CMK (cell line): Measurements from ENCODE around the gene MYH9.
"Not testable (repeated sequence)": the region's sequence is repeated elsewhere in the genome, so short reads cannot be mapped to it uniquely, and the experiment has no call there.

Experiments used
- DNase-seq: peaks from one replicate; pipeline ENCODE4 v3.0.0-alpha.2; 2010; ENCODE audit warnings: low read depth

Gene MYH9

DNA sequence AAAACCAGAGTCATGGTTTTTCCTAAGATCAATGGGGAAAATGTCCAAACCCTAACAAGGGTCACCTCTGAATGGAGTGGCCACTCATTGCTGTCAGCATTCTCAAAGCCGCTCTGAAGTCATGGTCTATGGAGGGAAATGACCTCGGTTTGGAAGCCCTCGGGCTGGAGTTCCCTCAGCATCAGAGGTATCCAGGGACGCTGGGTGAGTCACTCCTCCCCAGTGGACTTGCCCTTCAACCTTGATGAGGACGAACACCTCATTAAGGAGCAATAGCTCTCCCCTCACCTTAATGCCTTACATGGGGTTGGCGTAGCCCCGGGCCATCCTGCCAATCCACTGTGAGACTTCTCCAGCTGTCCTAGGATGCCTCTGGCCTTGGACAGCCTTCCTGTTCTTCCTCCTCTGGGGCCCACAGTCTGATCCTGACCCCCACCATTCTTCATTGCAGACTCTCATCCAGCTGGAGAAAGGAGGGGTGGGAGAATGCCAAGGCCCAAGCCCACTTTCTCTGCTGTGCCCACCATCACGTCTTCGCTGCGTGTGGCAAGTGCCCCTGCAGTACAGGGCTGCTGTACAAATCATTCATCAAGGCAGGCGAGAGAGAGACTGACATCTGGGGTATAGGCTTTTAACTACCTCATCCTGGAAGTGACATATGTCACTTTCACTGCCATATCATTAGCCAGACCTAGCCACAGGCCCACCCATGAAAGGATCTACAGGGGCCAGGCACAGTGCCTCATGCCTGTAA, 25.4 kb upstream of the MYH9 start:
- DNase-seq = no peak

DNA sequence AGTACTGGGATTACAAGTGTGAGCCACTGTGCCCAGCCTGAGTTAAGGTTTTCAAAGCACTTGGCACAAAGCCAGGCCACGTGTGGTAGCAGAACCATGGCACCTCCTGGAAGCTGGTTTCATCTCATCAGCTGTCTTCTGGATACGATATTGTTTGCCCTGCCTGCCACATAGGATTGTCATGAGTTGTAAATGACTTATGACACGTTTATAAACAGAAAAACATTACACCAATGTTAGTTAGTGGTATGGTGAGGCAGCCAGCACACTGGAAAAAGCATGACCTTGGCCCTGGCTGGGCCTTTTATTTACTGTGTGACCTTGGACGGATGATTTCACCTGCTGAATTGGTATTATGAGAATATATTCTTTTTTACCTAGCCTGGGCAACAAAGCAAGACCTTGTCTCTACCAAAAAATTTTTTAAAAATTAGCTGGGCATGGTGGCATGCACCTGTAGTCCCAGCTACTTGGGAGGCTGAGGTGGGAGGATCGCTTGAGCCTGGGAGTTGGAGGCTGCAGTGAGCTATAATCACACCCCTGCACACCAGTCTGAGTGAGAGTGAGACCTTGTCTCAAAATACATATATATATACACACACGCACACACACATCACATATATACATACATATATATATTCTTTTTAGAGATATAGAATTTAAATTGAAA, 24.0 kb upstream of the MYH9 start:
- no peak for DNase-seq

DNA sequence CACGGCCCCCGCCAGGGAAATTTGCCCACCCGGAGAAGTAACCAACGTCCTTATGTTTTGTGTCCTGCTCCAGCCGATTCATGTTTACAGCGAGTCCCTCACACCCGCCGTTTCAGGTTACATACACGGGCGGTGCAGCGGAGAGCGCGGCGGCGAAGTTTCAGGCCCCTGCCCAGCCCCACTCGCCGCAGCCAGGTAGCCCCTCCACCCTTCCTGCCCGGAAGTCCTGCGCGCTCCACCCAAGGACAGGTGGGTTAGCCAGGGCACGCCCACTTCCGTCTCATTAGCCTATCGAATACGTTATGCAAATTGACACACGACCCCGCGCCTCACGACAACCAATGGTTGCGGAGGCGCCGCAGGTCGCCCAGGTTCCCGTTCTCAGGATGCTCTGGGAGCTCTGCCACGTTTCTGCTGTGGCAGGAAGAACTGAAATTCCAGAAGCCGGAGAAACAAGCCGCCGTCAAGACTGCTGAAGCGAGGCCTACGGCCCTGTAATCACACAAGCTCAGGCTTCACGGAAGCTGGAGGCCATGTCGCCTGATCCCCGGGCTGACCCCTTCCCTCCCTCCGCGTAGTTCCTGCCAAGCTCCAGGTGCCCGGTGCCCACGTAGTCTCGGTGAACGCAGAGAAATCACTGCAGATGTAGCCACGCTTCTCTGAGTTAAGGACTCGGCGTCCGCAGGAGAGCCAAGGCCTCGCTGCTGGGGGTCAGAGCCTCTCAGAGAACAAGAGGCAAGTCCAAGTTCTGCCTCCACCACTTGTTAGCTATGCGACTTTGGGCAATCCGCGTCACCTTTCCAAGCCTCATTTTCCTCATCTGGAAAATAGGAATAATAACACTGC, 22.4 kb upstream of the MYH9 start:
- DNase-seq = no peak

DNA sequence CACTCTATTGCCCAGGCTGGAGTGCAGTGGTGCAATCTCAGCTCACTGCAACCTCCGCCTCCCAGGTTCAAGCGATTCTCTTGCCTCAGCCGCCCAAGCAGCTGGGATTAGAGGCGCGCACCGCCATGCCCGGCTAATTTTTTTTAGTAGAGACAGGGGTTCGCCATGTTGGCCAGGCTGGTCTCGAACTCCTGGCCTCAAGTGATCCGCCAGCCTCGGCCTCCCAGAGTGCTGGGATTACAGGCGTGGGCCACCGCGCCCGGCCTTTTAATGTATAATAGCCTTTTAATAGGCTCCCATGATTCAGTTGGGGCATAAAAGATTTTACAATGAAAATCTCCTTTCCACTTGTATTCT, 21.8 kb upstream of the MYH9 start:
- not testable (repeated sequence) for DNase-seq

DNA sequence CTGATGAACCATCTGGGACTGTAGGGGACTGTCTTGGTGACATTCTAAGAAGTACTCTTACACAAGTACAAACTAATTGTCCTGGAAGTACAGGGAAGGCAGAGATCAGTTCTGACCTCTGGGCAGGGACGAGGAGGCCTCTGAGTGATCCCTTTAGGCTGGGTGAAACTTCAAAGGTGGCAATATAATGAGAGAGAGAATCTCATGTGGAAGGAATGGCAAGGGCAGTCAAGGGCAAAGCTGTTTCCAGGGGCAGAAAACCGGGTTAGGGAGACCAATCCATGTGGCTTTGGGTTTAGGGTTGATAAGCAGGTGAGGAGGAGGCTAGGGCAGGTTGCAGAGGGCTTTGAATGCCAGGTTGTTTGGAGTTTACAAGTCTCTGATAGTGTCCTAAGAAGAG, 21.3 kb upstream of the MYH9 start:
- no peak for DNase-seq

DNA sequence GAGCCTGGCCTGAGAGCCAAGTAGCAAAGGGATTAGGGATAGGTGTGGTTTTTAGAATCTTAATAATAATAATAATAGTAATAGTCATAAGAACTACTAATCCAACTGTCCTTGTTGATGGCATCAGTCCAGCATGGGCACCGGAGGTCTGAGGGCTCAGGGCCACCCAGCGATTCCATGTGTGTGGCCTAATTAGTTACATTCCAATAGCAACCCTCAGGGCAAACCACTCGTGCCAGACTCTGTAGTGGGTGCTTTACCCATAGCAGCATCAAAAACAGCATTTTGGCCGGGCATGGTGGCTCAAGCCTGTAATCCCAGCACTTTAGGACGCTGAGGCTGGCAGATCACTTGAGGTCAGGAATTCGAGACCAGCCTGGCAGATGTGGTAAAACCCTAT, 19.0 kb upstream of the MYH9 start:
- no peak for DNase-seq

DNA sequence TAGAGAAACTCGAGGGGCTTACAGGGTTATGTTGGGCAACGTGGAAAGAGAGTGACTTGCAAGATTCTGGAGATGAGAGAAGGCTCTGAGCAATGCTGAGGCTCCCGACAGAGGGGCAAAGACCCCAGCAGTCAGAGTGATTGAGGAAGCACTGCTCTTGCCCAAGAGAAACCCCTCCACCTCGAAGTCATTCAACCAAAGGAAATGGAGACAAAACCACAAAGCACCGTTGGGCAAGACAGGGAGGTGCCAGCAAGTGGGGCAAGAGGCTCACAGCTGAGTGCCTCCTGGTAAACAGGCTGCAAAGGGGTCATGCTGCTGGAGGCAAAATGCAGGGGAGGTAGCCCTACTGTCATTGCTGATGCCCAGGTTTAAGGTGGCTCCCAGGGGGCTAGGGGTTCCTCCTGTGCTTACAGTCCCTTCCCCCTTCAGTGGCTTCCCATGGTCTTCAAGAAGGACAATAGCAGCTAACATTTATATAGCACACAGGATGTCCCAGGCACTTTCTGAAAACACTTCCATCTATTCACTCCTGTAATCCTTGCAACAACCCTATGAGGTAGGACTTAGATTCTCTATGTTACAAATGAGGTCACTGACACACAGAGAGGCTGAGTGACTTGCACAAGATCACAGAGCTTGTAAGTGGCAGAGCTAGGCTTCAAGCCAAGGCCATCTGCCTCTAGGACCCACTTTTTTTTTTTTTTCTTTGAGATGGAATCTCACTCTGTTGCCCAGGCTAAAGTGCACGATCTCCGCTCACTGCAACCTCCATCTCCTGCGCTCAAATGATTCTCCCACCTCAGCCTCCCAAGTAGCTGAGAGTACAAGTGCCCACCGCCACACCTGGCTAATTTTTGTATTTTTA, 18.1 kb upstream of the MYH9 start:
- no peak for DNase-seq

DNA sequence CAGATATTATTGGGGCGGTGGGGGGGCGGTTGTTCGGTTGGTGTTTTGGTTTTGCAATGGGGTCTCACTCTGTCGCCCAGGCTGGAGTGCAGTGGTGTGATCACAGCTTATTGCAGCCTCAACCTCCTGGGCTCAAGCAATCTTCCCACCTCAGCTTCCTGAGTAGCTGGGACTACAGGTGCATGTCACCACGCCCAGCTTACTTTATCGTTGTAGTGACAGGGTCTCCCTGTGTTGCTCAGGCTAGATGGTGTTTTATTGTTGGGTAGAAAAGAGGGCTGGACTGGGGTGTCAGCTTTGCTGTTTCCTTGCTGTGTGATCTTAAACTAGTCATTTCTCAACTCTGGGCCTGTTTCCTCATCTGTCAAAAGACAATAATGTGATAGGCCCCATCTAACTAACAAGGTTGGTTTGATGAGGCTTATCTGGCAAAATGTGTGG, 17.5 kb upstream of the MYH9 start:
- no peak for DNase-seq

DNA sequence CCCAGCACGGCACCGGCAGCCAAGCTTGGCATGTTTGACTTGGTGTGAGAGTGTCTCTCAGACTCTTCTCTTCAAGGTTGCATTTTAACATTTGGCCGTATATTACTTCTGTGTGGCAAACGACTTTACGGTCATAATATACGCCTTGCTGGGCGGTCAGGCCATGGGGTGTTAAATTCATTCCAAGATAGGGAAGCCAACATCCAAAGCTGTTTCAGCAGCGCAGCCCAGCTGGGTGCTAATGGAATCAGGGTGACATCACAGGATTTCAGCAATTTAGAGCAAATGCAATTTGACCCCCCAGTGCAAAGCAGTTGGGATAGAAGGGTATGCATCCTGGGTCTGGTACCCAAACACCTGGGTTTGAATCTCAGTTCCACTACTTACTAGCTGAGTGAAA, 16.7 kb upstream of the MYH9 start:
- DNase-seq = no peak

DNA sequence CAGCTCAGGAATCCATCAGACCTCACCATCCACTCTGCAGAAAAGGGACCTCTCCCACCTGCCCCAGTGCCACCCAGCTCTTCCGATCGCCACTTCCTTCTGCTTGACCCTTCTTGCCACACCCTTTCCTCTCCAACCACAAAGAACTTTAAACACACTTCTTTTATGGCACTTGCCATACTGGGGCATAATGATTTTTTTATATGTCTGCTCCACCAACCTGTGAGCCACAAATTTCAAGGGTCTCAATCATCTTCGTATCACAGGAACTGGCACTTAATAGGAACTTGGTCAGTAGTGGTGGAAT, 11.7 kb upstream of the MYH9 start:
- peak; percentile 91 for DNase-seq

DNA sequence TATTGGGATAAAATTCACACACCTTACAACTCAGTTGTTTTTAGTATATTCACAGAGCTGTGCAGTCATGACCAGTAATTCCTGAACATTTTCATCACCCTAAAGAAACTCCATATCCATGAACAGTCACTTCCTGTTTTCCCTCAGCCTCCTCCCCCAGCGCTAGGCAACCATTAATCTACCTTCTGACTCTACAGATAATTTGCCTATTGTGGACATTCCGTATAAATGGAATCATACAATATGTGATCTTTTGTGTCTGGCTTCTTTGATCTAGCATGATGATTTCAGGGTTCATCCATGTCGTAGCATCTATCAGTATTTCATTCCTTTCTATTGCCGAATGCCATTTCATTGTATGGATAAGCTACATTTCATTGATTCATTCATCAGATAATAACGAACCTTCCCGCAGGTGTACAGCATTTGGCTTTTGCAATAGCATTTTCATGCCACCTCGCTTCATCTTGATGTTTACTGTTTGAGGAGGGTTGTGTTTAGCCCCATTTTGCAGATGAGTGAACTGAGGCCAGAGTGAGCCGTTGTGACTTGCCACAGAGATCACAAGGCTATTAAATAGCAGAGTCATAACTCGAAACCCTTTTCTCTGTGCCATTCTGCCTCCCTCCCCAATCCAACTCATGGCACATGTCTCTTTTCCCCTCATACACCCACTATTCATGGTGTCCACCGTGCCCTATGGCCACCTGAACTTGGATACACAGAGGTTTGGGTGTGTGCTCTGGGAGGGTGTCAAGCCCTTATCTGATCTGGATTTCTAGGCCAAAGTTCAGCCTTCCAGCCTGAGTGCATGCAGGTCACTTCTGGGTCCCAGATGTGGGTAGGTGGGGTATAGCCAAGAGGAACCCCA, 11.1 kb upstream of the MYH9 start:
- no peak for DNase-seq

DNA sequence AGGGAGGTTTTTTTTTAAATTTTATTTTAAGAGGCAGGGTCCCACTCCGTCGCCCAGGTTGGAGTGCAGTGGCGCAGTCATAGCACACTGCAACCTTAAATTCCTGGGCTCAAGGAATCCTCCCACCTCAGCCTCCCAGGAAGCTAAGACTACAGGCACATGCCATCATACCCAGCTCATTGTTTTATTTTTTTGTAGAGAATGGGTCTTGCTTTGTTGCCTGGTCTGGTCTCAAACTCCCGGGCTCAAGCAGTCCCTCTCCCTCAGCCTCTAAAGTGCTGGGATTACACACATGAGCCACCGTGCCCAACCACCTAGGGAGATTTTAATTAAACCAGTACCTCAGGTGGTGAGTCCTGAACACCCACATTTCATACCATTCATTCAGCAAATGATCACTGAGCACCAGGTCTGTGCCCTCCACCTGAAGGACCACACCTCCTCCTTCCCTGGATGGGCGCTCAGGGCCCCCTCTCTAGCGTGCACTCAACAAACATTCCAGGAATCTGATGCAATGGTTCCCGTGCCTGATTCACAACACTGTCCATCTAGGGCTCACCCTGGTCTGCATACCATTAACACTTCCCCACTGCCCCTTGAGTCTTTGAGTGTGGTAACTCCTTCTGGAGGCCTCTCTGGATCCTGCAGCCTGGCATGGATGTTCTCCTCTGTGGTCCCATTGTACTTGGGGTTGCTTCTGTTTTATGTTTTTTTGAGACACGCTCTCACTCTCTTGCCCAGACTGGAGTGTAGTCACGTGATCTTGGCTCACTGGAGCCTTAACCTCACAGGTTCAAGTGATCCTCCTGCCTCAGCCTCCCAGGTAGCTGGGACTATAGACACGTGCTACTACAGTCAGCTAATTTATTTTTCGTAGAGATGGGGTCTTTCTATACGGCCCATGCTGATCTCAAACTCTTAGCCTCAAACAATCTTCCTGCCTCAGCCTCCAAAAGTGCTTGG, 9.6 kb upstream of the MYH9 start:
- no peak for DNase-seq

DNA sequence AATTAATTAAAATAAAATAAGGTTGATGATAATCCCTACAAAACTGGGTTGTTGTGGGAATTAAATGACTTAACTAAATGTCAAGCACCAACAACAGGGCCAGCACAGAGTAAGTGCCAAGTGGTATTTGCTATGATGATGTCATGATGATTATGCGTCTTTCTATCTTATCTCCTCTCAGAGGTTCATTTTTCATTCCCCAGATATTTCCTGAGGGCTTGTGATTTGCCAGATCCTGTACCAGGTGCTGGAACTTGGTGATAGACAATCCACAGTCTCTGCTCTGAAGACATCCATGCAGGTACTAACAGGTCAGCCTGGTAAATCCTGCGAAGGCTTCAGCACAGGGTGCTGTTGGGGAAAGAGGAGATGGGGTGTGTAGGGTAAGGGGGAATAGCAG, 8.1 kb upstream of the MYH9 start:
- DNase-seq = no peak

DNA sequence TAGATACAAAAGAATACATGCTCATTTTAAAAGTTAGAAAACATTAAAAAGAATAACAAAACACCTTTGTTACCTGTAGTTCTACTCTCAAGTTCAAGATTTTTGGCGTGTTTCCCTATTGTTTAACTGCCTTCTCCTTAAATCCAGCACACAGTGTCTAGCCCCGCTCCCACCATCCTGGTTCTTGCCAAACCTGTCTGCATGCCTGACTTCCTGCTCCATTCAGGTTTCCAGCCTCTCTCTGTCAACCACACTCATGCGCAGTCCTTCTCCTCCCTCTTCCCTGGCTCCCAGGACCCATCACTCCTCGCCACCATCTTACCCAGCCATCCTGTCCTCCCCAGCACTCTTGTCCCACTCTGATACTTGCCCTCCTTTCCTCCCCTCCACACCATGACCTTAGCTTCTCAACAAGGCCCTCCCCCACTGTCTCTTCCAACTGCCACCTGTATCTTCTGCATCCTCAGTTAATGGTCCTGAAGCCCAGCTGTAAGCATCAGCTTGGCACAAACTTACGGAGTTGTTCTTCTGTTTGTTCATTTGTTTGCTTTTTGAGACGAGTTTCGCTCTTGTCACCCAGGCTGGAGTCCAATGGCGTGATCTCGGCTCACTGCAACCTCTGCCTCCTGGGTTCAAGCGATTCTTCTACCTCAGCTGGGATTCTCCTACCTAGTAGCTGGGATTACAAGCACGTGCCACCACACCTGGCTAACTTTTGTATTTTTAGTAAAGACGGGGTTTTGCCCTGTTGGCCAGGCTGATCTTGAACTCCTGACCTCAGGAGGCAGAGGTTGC, 7.5 kb upstream of the MYH9 start:
- no peak for DNase-seq

DNA sequence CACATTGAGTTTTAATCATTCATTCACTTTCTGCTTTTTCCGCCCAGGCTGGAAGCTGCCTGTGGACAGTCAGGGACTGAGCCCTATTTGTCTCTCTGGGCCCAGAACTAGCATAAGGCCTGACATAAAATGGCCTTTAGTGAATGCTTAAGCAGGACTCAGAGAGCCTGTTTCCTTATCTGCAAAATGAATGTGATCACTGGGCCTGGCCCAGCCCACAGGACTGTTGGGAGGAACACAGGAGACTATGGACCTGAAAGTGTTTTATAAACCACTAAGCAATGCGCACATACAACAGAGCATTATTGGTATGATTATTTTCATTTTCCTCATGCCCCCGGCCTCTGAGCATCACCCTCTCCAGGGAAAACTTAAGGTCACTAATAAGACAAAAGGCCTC, 3.9 kb upstream of the MYH9 start:
- no peak for DNase-seq

DNA sequence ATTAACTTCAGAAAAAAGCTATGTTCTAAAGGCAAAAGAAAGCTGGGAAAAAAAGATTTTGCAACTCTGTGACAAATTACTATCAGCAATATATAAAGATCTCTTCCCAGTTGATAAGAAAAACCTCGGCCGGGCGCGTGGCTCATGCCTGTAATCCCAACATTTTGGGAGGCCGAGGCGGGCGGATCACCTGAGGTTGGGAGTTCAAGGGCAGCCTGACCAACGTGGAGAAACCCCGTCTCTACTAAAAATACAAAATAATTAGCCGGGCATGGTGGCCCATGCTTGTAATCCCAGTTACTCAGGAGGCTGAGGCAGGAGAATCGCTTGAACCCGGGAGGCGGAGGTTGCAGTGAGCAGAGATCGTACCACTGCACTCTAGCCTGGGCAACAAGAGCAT, 1.4 kb upstream of the MYH9 start:
- DNase-seq = not testable (repeated sequence)

DNA sequence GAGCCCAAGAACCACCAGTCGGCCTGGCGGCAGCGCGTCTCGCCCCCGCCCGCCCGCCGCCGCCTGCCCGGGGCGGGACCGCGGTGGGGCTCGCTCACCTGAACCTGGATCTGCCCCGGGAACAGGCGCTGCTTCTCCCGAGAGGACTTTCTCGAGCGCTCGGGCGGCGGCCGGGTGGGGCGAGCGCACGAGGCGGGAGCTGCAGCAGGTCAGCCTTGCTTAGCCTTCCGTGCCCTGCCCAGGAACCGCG, 133 bp downstream of the MYH9 start:
- no peak for DNase-seq

DNA sequence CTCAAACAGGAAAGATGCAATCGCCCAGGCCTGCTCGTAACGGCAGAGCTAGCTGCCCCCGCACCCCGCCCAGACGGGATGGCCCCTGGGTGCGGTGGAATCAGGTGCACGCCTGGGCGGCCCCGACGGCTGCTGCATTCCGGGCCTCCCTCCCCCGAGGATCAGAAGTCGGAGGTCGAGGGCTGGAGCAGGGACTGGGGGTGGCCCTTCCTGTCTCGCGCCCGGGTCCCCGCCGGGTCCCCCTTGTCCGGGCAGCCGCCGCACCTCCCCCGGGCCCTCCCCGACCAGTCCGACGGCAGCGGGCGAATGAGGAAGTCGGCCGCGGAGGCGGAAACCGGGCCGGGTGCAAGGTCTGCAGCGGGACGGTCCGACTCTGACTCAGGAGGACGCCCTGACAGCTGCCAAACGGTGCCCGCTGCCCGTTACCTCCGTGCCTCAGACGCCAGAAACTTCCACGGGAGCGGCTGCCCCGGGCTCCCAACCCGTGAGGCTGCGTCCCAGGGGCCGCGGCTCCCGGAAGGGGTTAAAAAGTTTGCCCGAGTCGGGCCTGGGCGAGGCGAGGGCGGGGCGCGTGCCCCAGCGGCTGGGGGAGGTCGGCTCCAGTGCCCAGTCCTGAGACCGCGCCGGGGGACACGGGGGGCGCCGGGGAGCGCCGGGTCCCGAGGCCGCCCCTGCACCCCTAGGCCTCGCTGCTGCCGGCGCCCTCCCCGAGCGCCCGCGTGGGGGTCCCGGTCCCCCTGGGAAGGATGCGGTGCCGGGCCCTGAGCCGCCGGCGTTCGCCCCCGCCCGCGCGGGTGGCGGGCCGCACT, 663 bp downstream of the MYH9 start:
- DNase-seq = no peak
